Activated T-cell treated with anti-CD3 and anti-CD28 coated beads, Interleukin-2, amount 50 U/mL, for 24 hours (primary cell): ENCODE measurements around the gene RTP4.

ENCODE experiments used
- DNase-seq: peaks from one replicate; pipeline ENCODE4 v3.0.0-alpha.2; 2020
- H3K27ac Mint-ChIP-seq: 2 replicates; pipeline ENCODE4 v1.8.0; 2020; ENCODE audit warnings: mild to moderate bottlenecking, mixed read lengths
- H3K27me3 Mint-ChIP-seq: 2 replicates; pipeline ENCODE4 v1.8.0; 2020; ENCODE audit warnings: mixed read lengths
- H3K36me3 Mint-ChIP-seq: 2 replicates; pipeline ENCODE4 v1.8.0; 2020; ENCODE audit warnings: low read depth, mixed read lengths
- H3K4me1 Mint-ChIP-seq: 2 replicates; pipeline ENCODE4 v1.8.0; 2020; ENCODE audit warnings: low read depth, mixed read lengths
- H3K4me3 Mint-ChIP-seq: 2 replicates; pipeline ENCODE4 v1.8.0; 2020; ENCODE audit warnings: mild to moderate bottlenecking, moderate library complexity, mixed read lengths
- H3K9me3 Mint-ChIP-seq: 2 replicates; pipeline ENCODE4 v1.8.0; 2020; ENCODE audit warnings: mixed read lengths

The RTP4 gene

GRCh38 chr3:187352581-187353575 lies 15.3 kb upstream of the RTP4 start:
- Mint-ChIP-seq H3K36me3 (no peaks in the 10 kb centered on the region), H3K4me3 (no peak overlapping the region), H3K9me3 (no peaks in the 10 kb centered on the region), H3K27me3 (no peaks in the 10 kb centered on the region), H3K4me1 (no peaks in the 10 kb centered on the region), H3K27ac (no peak overlapping the region)
- DNase-seq = no peak

GRCh38 chr3:187358068-187358467 lies 10.1 kb upstream of the RTP4 start:
- Mint-ChIP-seq H3K27ac (no peak overlapping the region), H3K27me3 (no peaks in the 10 kb centered on the region), H3K4me3 (no peak overlapping the region), H3K9me3 (no peaks in the 10 kb centered on the region), H3K36me3 (no peaks in the 10 kb centered on the region), H3K4me1 (no peaks in the 10 kb centered on the region)
- DNase-seq = no peak

GRCh38 chr3:187359798-187360486 lies 8.2 kb upstream of the RTP4 start:
- Mint-ChIP-seq H3K36me3 (no peaks in the 10 kb centered on the region), H3K27me3 (no peaks in the 10 kb centered on the region), H3K4me3 (no peak overlapping the region), H3K27ac (no peak overlapping the region), H3K4me1 (no peaks in the 10 kb centered on the region), H3K9me3 (no peaks in the 10 kb centered on the region)
- no peak for DNase-seq

GRCh38 chr3:187360596-187360995 lies 7.6 kb upstream of the RTP4 start:
- DNase-seq = no peak
- Mint-ChIP-seq H3K27ac (no peak overlapping the region), H3K4me3 (no peak overlapping the region), H3K4me1 (no peaks in the 10 kb centered on the region), H3K36me3 (no peaks in the 10 kb centered on the region), H3K27me3 (no peaks in the 10 kb centered on the region), H3K9me3 (no peaks in the 10 kb centered on the region)

GRCh38 chr3:187361835-187362234 lies 6.3 kb upstream of the RTP4 start:
- no peak for DNase-seq
- no peak overlapping the region for H3K27ac Mint-ChIP-seq
- H3K4me3 Mint-ChIP-seq = no peak overlapping the region
- H3K4me1 Mint-ChIP-seq = peaks cover under 1% of the 10 kb centered on the region
- no peaks in the 10 kb centered on the region for H3K9me3 Mint-ChIP-seq
- H3K27me3 Mint-ChIP-seq = no peaks in the 10 kb centered on the region
- H3K36me3 Mint-ChIP-seq = no peaks in the 10 kb centered on the region

GRCh38 chr3:187367561-187368103 lies 553 bp upstream of the RTP4 start:
- no peaks in the 10 kb centered on the region for H3K9me3 Mint-ChIP-seq
- peaks cover 37% of the 10 kb centered on the region for H3K36me3 Mint-ChIP-seq
- no peaks in the 10 kb centered on the region for H3K27me3 Mint-ChIP-seq
- DNase-seq = peak; percentile 53
- H3K4me3 Mint-ChIP-seq = peak overlapping the region; percentile 85
- peak overlapping the region; percentile 98 for H3K27ac Mint-ChIP-seq
- H3K4me1 Mint-ChIP-seq = peaks cover 29% of the 10 kb centered on the region

GRCh38 chr3:187369089-187369447 lies 883 bp downstream of the RTP4 start:
- peaks cover 29% of the 10 kb centered on the region for H3K4me1 Mint-ChIP-seq
- peaks cover 48% of the 10 kb centered on the region for H3K36me3 Mint-ChIP-seq
- H3K27ac Mint-ChIP-seq = peak overlapping the region; percentile 98
- DNase-seq = peak; percentile 29
- peak overlapping the region; percentile 85 for H3K4me3 Mint-ChIP-seq
- peaks cover 8% of the 10 kb centered on the region for H3K9me3 Mint-ChIP-seq
- H3K27me3 Mint-ChIP-seq = no peaks in the 10 kb centered on the region

- peaks cover 29% of the 10 kb centered on the region for H3K4me1 Mint-ChIP-seq
- H3K36me3 Mint-ChIP-seq = peaks cover 56% of the 10 kb centered on the region
- no peaks in the 10 kb centered on the region for H3K27me3 Mint-ChIP-seq
- peaks cover 12% of the 10 kb centered on the region for H3K9me3 Mint-ChIP-seq
- H3K4me3 Mint-ChIP-seq = peak overlapping the region; percentile 51
- no peak for DNase-seq
- no peak overlapping the region for H3K27ac Mint-ChIP-seq
Observed at GRCh38 chr3:187370051-187370450, 1.9 kb downstream of the RTP4 start.

GRCh38 chr3:187375581-187375980 lies 7.4 kb downstream of the RTP4 start:
- Mint-ChIP-seq H3K4me3 (no peak overlapping the region), H3K36me3 (peaks cover 48% of the 10 kb centered on the region), H3K27me3 (no peaks in the 10 kb centered on the region), H3K4me1 (peaks cover 2% of the 10 kb centered on the region), H3K9me3 (peaks cover 27% of the 10 kb centered on the region), H3K27ac (no peak overlapping the region)
- DNase-seq = no peak

GRCh38 chr3:187377842-187378241 lies 9.7 kb downstream of the RTP4 start:
- H3K36me3 Mint-ChIP-seq = peaks cover 25% of the 10 kb centered on the region
- no peak overlapping the region for H3K27ac Mint-ChIP-seq
- H3K4me1 Mint-ChIP-seq = no peaks in the 10 kb centered on the region
- peaks cover 3% of the 10 kb centered on the region for H3K27me3 Mint-ChIP-seq
- H3K9me3 Mint-ChIP-seq = peaks cover 26% of the 10 kb centered on the region
- no peak for DNase-seq
- no peak overlapping the region for H3K4me3 Mint-ChIP-seq

- Mint-ChIP-seq H3K9me3 (peaks cover 5% of the 10 kb centered on the region), H3K4me3 (no peak overlapping the region), H3K27ac (no peak overlapping the region), H3K4me1 (no peaks in the 10 kb centered on the region), H3K36me3 (no peaks in the 10 kb centered on the region), H3K27me3 (peaks cover 13% of the 10 kb centered on the region)
- no peak for DNase-seq
Observed at GRCh38 chr3:187382609-187383151, 14.5 kb downstream of the RTP4 start.

- no peak for DNase-seq
- Mint-ChIP-seq H3K4me1 (no peaks in the 10 kb centered on the region), H3K27ac (no peak overlapping the region), H3K36me3 (no peaks in the 10 kb centered on the region), H3K27me3 (peaks cover 17% of the 10 kb centered on the region), H3K4me3 (no peak overlapping the region), H3K9me3 (no peaks in the 10 kb centered on the region)
Observed at GRCh38 chr3:187383246-187383645, 15.1 kb downstream of the RTP4 start.

GRCh38 chr3:187385296-187385695 lies 17.1 kb downstream of the RTP4 start:
- Mint-ChIP-seq H3K4me3 (no peak overlapping the region), H3K27ac (no peak overlapping the region), H3K27me3 (peaks cover 36% of the 10 kb centered on the region), H3K4me1 (no peaks in the 10 kb centered on the region), H3K36me3 (no peaks in the 10 kb centered on the region), H3K9me3 (no peaks in the 10 kb centered on the region)
- DNase-seq = no peak

GRCh38 chr3:187396661-187397060 lies 28.5 kb downstream of the RTP4 start:
- no peaks in the 10 kb centered on the region for H3K9me3 Mint-ChIP-seq
- peaks cover 24% of the 10 kb centered on the region for H3K27me3 Mint-ChIP-seq
- no peaks in the 10 kb centered on the region for H3K4me1 Mint-ChIP-seq
- DNase-seq = no peak
- H3K27ac Mint-ChIP-seq = no peak overlapping the region
- no peak overlapping the region for H3K4me3 Mint-ChIP-seq
- H3K36me3 Mint-ChIP-seq = no peaks in the 10 kb centered on the region
